Stimulated activated CD8-positive, alpha-beta memory T cell treated with anti-CD3 and anti-CD28 coated beads, Interleukin-4, amount 100 ng/mL, for 48 hours (primary cell): ENCODE results near the gene ADGRG2.
"Not testable (repeated sequence)": the region's sequence is repeated elsewhere in the genome, so short reads cannot be mapped to it uniquely, and the experiment has no call there.

Experiments used
- DNase-seq: peaks from one replicate; pipeline ENCODE4 v3.0.0-alpha.2; 2020

ADGRG2 gene

GRCh38 chrX:19072372-19072771 is 49.9 kb downstream of the ADGRG2 start:
- no peak for DNase-seq

GRCh38 chrX:19070555-19070994 is 51.7 kb downstream of the ADGRG2 start:
- no peak for DNase-seq

- DNase-seq = not testable (repeated sequence)
These were observed 55.3 kb downstream of the ADGRG2 start for GRCh38 chrX:19066987-19067386.

- DNase-seq = no peak
These were observed 56.7 kb downstream of the ADGRG2 start for GRCh38 chrX:19065535-19065934.

GRCh38 chrX:19064175-19064574 is 58.1 kb downstream of the ADGRG2 start:
- no peak for DNase-seq

- no peak for DNase-seq
These were observed 59.2 kb downstream of the ADGRG2 start for GRCh38 chrX:19063030-19063429.

- DNase-seq = no peak
These were observed 63.2 kb downstream of the ADGRG2 start for GRCh38 chrX:19059067-19059466.

GRCh38 chrX:19057856-19058255 is 64.4 kb downstream of the ADGRG2 start:
- no peak for DNase-seq

- DNase-seq = no peak
These were observed 73.2 kb downstream of the ADGRG2 start for GRCh38 chrX:19049110-19049509.

- no peak for DNase-seq
These were observed 75.7 kb downstream of the ADGRG2 start for GRCh38 chrX:19046343-19047215.

- no peak for DNase-seq
These were observed 81.9 kb downstream of the ADGRG2 start for GRCh38 chrX:19040373-19040772.

GRCh38 chrX:19034025-19034424 is 88.2 kb downstream of the ADGRG2 start:
- no peak for DNase-seq

- DNase-seq = no peak
These were observed 91.5 kb downstream of the ADGRG2 start for GRCh38 chrX:19030805-19031204.

- DNase-seq = no peak
These were observed 93.7 kb downstream of the ADGRG2 start for GRCh38 chrX:19028560-19028959.

- no peak for DNase-seq
These were observed 97.9 kb downstream of the ADGRG2 start for GRCh38 chrX:19024366-19024765.

- DNase-seq = no peak
These were observed 102.3 kb downstream of the ADGRG2 start for GRCh38 chrX:19019996-19020395.

GRCh38 chrX:19017271-19017670 is 105.0 kb downstream of the ADGRG2 start:
- DNase-seq = no peak

- DNase-seq = not testable (repeated sequence)
These were observed 105.7 kb downstream of the ADGRG2 start for GRCh38 chrX:19016614-19017013.

GRCh38 chrX:19007868-19008267 is 114.4 kb downstream of the ADGRG2 start:
- no peak for DNase-seq

- DNase-seq = no peak
These were observed 115.3 kb downstream of the ADGRG2 start for GRCh38 chrX:19007011-19007410.

- no peak for DNase-seq
These were observed 116.4 kb downstream of the ADGRG2 start for GRCh38 chrX:19005909-19006308.

GRCh38 chrX:19003756-19004155 is 118.5 kb downstream of the ADGRG2 start:
- no peak for DNase-seq

- DNase-seq = no peak
These were observed 123.6 kb downstream of the ADGRG2 start for GRCh38 chrX:18998653-18999052.

GRCh38 chrX:18997916-18998315 is 124.4 kb downstream of the ADGRG2 start:
- no peak for DNase-seq

- DNase-seq = no peak
These were observed 125.7 kb downstream of the ADGRG2 start for GRCh38 chrX:18996536-18996935.
